Transverse colon (tissue), 3 donors: ENCODE data around the gene COLEC12.

ENCODE experiments used
- CTCF ChIP-seq, 5 experiments: fragments of 200-600 bp in 3 of 5; fragments of 450-650 bp in 2 of 5; sonication (generic) in 3 of 5; IDR thresholded peaks; 1 replicate in 2 of 5; 2 replicates in 3 of 5; pipeline ENCODE4 v1.5.1; 2016 to 2017; ENCODE audit warnings: antibody characterized with exemption in 5 of 5, inconsistent platforms in 3 of 5, mild to moderate bottlenecking in 2 of 5, moderate library complexity in 1 of 5
- EP300 ChIP-seq: sonication (generic); formaldehyde crosslinking; IDR thresholded peaks from one replicate; pipeline ENCODE4 v1.6.1; 2017; ENCODE audit warnings: antibody characterized with exemption, low read depth
- POLR2A ChIP-seq: fragments of 450-650 bp; IDR thresholded peaks from one replicate; pipeline ENCODE4 v1.6.1; 2016; ENCODE audit warnings: antibody characterized with exemption, mild to moderate bottlenecking, moderate library complexity

GRCh38 chr18:446941-447560, 53.5 kb downstream of the COLEC12 start:
- TF ChIP-seq CTCF (IDR thresholded peaks at IDR 0.05) = no peak
- TF ChIP-seq EP300 = no peak
- TF ChIP-seq POLR2A = no peak
